Natural killer cell (primary cell): ENCODE data around the gene UNC93A. TPM values are rescaled to one million over a fixed set of nuclear protein-coding genes. Genes with fewer than 3 reads are reported as not detected.
A peak's percentile ranks its signal among the peaks of the same experiment; 100 is the strongest.
"Not testable (repeated sequence)": the region's sequence is repeated elsewhere in the genome, so short reads cannot be mapped to it uniquely, and the experiment has no call there.

ENCODE experiments used
- ATAC-seq, 3 donors: fragments of 150-1000 bp in 2 of 3; fragments of 200-7000 bp in 1 of 3; cut with Tn5 transposase; 1 replicate in 1 of 3; 2 replicates in 2 of 3; pipeline ENCODE4 v1.10.0; 2021; ENCODE audit warnings: mild to moderate bottlenecking in 2 of 3, moderate library complexity in 2 of 3
- DNase-seq, 2 donors: peaks; one replicate each; pipeline versions ENCODE4 v3.0.0 to v3.0.0-alpha.2; 2013 to 2021; ENCODE audit warnings: mixed read lengths in 1 of 2
- H3K27ac ChIP-seq: one replicate; pipeline ENCODE4 v1.5.1; 2013; ENCODE audit warnings: mild to moderate bottlenecking, low read length
- H3K27me3 ChIP-seq: one replicate; pipeline ENCODE4 v1.6.1; 2013; ENCODE audit warnings: low read length; ENCODE audit not compliant: control insufficient read depth, insufficient read depth
- H3K36me3 ChIP-seq: one replicate; pipeline ENCODE4 v1.6.1; 2013; ENCODE audit warnings: low read length; ENCODE audit not compliant: control insufficient read depth, insufficient read depth
- H3K4me1 ChIP-seq: one replicate; pipeline ENCODE4 v1.6.1; 2013; ENCODE audit warnings: low read length; ENCODE audit not compliant: control insufficient read depth, insufficient read depth
- H3K4me3 ChIP-seq: one replicate; pipeline ENCODE4 v1.5.1; 2013; ENCODE audit warnings: low read length
- H3K9me3 ChIP-seq: one replicate; pipeline ENCODE4 v1.6.1; 2013; ENCODE audit warnings: low read length; ENCODE audit not compliant: control insufficient read depth, insufficient read depth
- H3K27ac Mint-ChIP-seq, 2 donors: one replicate each; pipeline ENCODE4 v1.8.0; 2022; ENCODE audit warnings: mild to moderate bottlenecking in 2 of 2, mixed read lengths in 2 of 2, moderate library complexity in 1 of 2
- H3K27me3 Mint-ChIP-seq, 2 donors: one replicate each; pipeline ENCODE4 v1.8.0; 2022; ENCODE audit warnings: low read depth in 2 of 2, mixed read lengths in 2 of 2
- H3K36me3 Mint-ChIP-seq: one replicate; pipeline ENCODE4 v1.8.0; 2022; ENCODE audit warnings: mixed read lengths
- H3K4me1 Mint-ChIP-seq, 2 donors: one replicate each; pipeline ENCODE4 v1.8.0; 2022; ENCODE audit warnings: mixed read lengths in 2 of 2
- H3K4me3 Mint-ChIP-seq: one replicate; pipeline ENCODE4 v1.8.0; 2022; ENCODE audit warnings: mild to moderate bottlenecking, moderate library complexity, mixed read lengths
- H3K9me3 Mint-ChIP-seq, 2 donors: one replicate each; pipeline ENCODE4 v1.8.0; 2022; ENCODE audit warnings: mixed read lengths in 2 of 2
- CTCF ChIP-seq: fragments of 200-600 bp; IDR thresholded peaks from one replicate; pipeline ENCODE4 v1.8.0; 2022; ENCODE audit warnings: antibody characterized with exemption
- WGBS: methylation state at CpG from one replicate; pipeline ENCODE4 v1.1.7; 2013; ENCODE audit warnings: missing lambda C conversion rate; ENCODE audit not compliant: insufficient coverage; 5-methylcytosine and 5-hydroxymethylcytosine counted together
- intact Hi-C: fragments of 100-400 bp; cut with micrococcal nuclease; formaldehyde crosslinking; loops from one replicate; pipeline ENCODE4 v1.14.2; 2022
- total RNA-seq, 4 donors: library from RNA; stranded (reverse); fragments of 120-200 nt in 1 of 4; gene quantifications; one replicate each; pipeline versions ENCODE4 v1.2.3 to v1.2.4, GENCODE V29; 2013 to 2022

The UNC93A gene
- total RNA-seq, 3 donors from 2014 or later (not counting 1 experiment from before 2014, with no cell fraction given), result not detected

GRCh38 chr6:167288591-167289225 is 2.4 kb upstream of the UNC93A start:
- 42% methylated on average over 8 of the region's 14 CpGs for WGBS
- H3K4me3 ChIP-seq, H3K27ac ChIP-seq, H3K4me3 Mint-ChIP-seq, H3K36me3 Mint-ChIP-seq, H3K4me1 ChIP-seq, H3K4me1 Mint-ChIP-seq, H3K27ac Mint-ChIP-seq, intact Hi-C loops, H3K27me3 Mint-ChIP-seq, H3K9me3 Mint-ChIP-seq, H3K9me3 ChIP-seq, H3K27me3 ChIP-seq, H3K36me3 ChIP-seq: not testable (repeated sequence)
- DNase-seq (peak in 1 of 2 donors; percentile 52), ATAC-seq (peak; percentile 49 to 90 (median 64))
- TF ChIP-seq CTCF, result peak; percentile 60

- WGBS, result no CpG with 5 or more reads among the region's 2 CpGs
- intact Hi-C loops, H3K27me3 Mint-ChIP-seq: not testable (repeated sequence)
These were observed 1.8 kb upstream of the UNC93A start for GRCh38 chr6:167289291-167289690.

GRCh38 chr6:167291623-167292300 is 647 bp downstream of the UNC93A start:
- no peaks in the 10 kb centered on the region for H3K36me3 Mint-ChIP-seq
- H3K4me3 ChIP-seq, result no peak overlapping the region
- ATAC-seq (no peak), DNase-seq (no peak)
- no peak overlapping the region for H3K27ac ChIP-seq
- intact Hi-C loops, result loop anchor here (5.0 kb wide), 1 partner anchor 514 kb away; no protein-coding TSS in a partner anchor
- no peaks in the 10 kb centered on the region for H3K4me1 ChIP-seq
- H3K27me3 Mint-ChIP-seq, result peaks cover 0 to 11% of the 10 kb centered on the region in 2 donors
- no peaks in the 10 kb centered on the region for H3K4me1 Mint-ChIP-seq
- H3K36me3 ChIP-seq, result no peaks in the 10 kb centered on the region
- no peak overlapping the region for H3K4me3 Mint-ChIP-seq
- TF ChIP-seq CTCF, result no peak
- H3K27me3 ChIP-seq, result no peaks in the 10 kb centered on the region
- WGBS, result 72% methylated on average over 7 of the region's 7 CpGs
- H3K27ac Mint-ChIP-seq, result no peak overlapping the region
- no peaks in the 10 kb centered on the region for H3K9me3 ChIP-seq
- no peaks in the 10 kb centered on the region for H3K9me3 Mint-ChIP-seq

More at GRCh38 chr6:167289291-167289690, 1.8 kb upstream of the UNC93A start:
- H3K27ac ChIP-seq, H3K27ac Mint-ChIP-seq, H3K27me3 ChIP-seq, H3K9me3 ChIP-seq, DNase-seq, H3K4me3 Mint-ChIP-seq, H3K36me3 ChIP-seq, H3K4me3 ChIP-seq, H3K4me1 ChIP-seq, H3K9me3 Mint-ChIP-seq, H3K4me1 Mint-ChIP-seq, H3K36me3 Mint-ChIP-seq, ATAC-seq: not testable (repeated sequence)

- no peaks in the 10 kb centered on the region for H3K4me1 ChIP-seq
- H3K9me3 ChIP-seq, result no peaks in the 10 kb centered on the region
- no peaks in the 10 kb centered on the region for H3K27me3 ChIP-seq
- intact Hi-C loops, result loop anchor here (5.0 kb wide), 1 partner anchor 515 kb away; no protein-coding TSS in a partner anchor
- Mint-ChIP-seq H3K36me3 (no peaks in the 10 kb centered on the region), H3K4me1 (no peaks in the 10 kb centered on the region), H3K9me3 (no peaks in the 10 kb centered on the region), H3K27ac (no peak overlapping the region), H3K4me3 (no peak overlapping the region), H3K27me3 (peaks cover 0 to 7% of the 10 kb centered on the region in 2 donors)
- TF ChIP-seq CTCF, result no peak
- 84% methylated on average over 6 of the region's 6 CpGs for WGBS
- no peak overlapping the region for H3K4me3 ChIP-seq
- ATAC-seq, result no peak
- H3K36me3 ChIP-seq, result no peaks in the 10 kb centered on the region
- no peak overlapping the region for H3K27ac ChIP-seq
- no peak for DNase-seq
These were observed 1.4 kb downstream of the UNC93A start for GRCh38 chr6:167292301-167293087.
